ENCODE results near the gene ATAD3A. TPM values are rescaled to one million over a fixed set of nuclear protein-coding genes. Genes with fewer than 3 reads are reported as not detected.
A peak's percentile ranks its signal among the peaks of the same experiment; 100 is the strongest.
"Not testable (repeated sequence)": the region's sequence is repeated elsewhere in the genome, so short reads cannot be mapped to it uniquely, and the experiment has no call there.

The ATAD3A gene
- total RNA-seq, 1 donor from 2014 or later: 18.5 TPM

DNA sequence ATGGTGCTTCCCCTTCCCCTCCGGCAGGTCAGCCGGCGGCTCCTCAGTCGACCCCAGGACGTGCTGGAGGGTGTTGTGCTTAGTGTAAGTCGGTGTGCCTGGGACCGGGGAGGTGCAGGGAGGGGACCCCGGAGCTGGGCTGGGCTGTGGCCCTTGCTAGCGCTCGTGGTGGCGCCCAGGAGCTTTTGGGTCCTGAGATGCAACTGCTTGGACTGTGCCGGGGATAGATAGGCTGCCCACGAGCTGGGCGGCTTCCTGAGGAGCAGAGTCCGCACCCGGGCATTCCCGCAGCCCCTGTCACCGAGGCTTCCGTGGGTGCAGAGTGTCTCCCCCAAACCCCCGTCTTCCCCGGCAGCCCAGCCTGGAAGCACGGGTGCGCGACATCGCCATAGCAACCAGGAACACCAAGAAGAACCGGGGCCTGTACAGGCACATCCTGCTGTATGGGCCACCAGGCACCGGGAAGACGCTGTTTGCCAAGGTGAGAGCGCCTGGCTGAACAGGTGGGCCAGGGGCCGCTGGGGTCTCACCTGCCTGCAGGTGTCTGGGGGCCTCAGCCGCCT, 26.1 kb upstream of the ATAD3A start:
- ATAC-seq (ENCODE audit: poor library complexity); intact Hi-C loops (cut with DNase I); DNase-seq: not testable (repeated sequence)

DNA sequence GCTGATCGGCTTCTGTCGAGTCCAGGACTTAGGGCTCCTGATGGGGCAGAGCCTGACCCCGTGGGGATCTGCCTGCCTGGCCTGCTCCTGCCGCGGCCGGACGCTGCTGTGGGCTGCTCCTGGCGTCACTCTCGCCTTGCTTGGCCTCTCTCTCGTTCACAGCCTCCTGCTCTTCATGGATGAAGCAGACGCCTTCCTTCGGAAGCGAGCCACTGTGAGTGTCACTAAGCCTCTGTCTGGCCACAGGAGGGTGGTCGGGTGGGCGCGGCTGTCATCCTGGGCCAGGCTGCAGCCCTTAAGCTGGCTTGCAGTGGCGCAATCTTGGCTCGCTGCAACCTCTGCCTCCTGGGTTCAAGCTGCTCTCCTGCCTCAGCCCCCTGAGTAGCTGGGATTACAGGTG, 24.3 kb upstream of the ATAD3A start:
- ATAC-seq (ENCODE audit: poor library complexity): no peak
- intact Hi-C loops (cut with DNase I): no loop called here
- no peak for DNase-seq

DNA sequence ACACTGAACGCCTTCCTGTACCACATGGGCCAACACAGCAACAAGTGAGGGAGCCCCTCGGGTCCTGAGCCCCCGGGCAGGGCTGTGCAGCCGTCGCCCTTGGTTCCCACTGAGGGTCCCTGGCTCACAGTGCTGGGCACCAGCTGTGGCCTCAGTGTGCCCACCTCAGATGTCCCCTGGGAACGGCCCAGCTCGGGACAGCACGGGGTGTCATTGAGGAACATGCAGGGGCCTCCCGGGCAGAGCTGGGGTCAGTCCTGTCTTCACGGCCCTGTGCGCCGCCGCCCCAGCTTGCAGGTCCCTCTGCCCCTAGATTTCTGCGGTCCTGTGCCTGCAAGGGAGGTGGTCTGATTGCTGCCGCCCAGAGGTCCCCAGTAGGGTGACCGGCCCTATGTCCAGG, 22.7 kb upstream of the ATAD3A start:
- DNase-seq: no peak
- no peak for ATAC-seq (ENCODE audit: poor library complexity)
- intact Hi-C loops (cut with DNase I): no loop called here

DNA sequence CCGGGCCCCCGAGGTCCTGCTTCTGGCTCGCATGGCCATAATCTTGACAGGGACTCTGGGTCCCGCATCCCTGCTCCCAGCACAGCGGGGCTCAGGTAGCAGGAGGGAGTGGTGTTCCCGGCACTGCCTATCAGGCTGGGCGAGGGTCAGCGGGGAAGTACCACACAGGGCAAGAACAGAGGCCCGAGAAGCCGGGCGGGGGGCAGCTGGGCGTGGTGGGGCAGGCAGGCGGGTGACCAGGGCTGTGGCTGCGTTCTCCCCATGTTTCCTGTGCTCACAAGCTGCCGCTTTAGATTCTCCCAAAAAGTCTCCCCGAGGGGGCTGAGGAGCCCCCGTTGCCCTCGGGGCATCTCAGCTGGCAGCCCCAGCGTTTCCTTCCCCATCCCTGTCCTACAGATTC, 22.1 kb upstream of the ATAD3A start:
- ATAC-seq (ENCODE audit: poor library complexity) (no peak), DNase-seq (no peak)
- intact Hi-C loops (cut with DNase I): no loop called here

DNA sequence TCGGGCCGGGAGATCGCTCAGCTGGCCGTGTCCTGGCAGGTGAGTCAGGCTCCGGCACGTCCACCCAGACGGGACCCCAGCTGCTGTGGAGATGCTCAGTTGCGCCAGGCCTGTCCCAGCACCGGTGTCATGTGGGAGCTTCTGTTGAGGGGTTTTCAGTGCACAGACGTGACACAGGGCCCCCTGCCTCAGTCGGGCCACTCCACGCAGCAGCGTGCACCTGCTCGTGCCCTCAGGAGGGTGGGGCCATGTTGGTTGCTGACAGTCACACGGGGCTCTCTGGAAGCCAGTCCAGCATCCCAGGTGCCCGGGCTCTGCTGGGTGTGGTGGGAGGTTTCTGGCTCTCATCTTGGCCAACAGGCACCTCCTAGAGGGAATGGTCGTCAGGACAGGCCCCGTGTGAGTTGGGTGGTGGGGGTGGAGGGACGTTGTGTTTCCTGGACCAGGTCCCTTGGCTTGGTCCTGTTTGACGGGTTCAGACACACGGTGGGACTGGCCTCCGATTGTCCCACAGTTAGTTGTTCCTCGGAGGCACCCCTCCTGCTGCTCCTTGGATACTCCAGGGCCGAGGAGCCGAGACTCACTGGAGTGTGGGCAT, 21.2 kb upstream of the ATAD3A start:
- no peak for ATAC-seq (ENCODE audit: poor library complexity)
- intact Hi-C loops (cut with DNase I): no loop called here

DNA sequence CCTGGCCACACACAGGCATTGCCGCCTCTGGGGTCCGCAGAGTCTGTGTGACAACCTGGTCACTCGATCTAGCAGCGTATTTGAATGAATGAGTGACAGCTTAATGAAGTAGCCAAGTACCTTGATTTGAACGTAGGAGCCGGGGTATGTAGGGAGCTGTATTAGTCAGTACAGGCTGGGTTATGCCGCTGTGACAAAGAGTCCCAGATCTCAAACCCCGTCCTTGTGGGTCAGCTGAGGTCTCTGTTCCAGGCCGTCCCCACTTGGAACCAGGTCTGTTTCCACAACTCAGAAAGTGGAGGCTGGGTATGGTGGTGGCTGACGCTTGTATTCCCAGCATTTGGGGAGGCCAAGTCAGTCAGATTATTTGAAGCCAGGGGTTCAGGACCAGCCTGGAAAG, 20.4 kb upstream of the ATAD3A start:
- intact Hi-C loops (cut with DNase I): no loop called here
- ATAC-seq (ENCODE audit: poor library complexity) (no peak), DNase-seq (no peak)

More for the DNA sequence above, 21.2 kb upstream of the ATAD3A start:
- DNase-seq: no peak

DNA sequence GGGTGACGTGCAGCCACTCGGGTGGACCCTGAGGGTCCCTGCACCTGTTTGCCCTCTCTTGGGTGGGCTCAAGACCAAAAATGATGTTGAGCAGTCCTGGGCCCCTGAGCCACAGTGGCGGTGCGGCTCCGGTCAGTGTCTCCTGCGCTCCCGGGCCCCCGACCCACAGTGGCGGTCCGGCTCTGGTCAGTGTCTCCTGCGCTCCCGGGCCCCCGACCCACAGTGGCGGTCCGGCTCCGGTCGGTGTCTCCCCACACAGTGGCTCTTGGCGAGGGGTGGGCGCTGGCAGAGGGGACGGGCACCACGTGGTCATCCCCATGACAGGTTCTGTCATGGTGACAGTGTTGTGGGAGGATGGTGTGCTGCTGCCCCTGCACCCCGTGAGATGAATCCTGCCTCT, 17.7 kb upstream of the ATAD3A start:
- ATAC-seq (ENCODE audit: poor library complexity); intact Hi-C loops (cut with DNase I); DNase-seq: not testable (repeated sequence)

DNA sequence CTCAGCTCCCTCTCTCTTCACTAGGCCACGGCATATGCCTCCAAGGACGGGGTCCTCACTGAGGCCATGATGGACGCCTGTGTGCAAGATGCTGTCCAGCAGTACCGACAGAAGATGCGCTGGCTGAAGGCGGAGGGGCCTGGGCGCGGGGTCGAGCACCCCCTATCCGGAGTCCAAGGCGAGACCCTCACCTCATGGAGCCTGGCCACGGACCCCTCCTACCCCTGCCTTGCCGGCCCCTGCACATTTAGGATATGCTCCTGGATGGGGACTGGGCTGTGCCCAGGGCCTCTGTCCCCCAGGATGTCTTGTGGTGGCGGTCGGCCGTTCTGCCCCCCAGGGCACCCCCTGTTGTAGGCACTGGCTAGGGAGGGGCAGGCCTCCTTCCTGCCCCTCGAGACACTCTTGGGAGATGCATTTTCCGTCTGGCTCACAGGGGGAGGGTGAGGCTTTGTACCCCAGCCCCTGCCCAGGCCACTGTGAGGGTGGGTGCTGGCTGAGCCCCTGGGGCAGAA, 16.4 kb upstream of the ATAD3A start:
- DNase-seq; intact Hi-C loops (cut with DNase I): not testable (repeated sequence)
- peak; percentile 29 for ATAC-seq (ENCODE audit: poor library complexity)

DNA sequence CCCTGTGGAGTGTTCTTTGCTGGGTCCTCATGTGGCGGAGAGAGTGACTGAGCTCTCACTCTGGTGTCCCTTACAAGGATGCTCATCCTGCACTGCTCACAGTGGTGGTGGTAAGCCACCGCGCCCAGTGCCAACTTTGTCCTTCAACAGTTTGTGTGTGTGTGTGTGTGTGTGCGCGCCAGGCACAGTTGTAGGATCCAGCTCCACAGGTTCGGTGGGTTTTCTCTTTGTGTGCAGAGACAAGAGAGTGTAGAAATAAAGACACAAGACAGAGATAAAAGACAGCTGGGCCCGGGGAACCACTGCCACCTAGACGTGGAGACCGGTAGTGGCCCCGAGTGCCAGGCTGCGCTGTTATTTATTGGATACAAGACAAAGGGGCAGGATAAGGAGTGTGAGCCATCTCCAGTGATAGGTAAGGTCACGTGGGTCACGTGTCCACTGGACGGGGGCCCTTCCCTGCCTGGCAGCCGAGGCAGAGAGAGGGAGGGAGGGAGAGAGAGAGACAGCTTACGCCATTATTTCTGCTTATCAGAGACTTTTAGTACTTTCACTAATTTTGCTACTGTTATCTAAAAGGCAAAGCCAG, 7.1 kb upstream of the ATAD3A start:
- intact Hi-C loops (cut with DNase I): loop anchor here (10.0 kb wide), 1 partner anchor 130 kb away; the partner anchor contains the start of gene AURKAIP1

DNA sequence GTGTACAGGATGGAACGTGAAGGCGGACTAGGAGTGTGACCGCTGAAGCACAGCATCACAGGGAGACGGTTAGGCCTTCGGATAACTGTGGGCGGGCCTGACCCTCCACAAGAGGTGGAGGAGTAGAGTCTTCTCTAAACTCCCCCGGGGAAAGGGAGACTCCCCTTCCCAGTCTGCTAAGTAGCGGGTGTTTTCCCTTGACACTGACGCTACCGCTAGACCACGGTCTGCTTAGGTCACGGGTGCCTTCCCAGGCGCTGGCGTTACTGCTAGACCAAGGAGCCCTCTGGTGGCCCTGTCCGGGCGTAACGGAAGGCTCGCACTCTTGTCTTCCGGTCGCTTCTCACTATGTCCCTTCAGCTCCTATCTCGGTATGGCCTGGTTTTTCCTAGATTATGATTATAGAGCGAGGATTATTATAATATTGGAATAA, 6.6 kb upstream of the ATAD3A start:
- ATAC-seq (ENCODE audit: poor library complexity): peak; percentile 74
- intact Hi-C loops (cut with DNase I): loop anchor here (10.0 kb wide), 1 partner anchor 131 kb away; the partner anchor contains the start of gene AURKAIP1
- peak; percentile 73 for DNase-seq

More for the DNA sequence above, 7.1 kb upstream of the ATAD3A start:
- ATAC-seq (ENCODE audit: poor library complexity): peak; percentile 33
- DNase-seq: peak; percentile 82

DNA sequence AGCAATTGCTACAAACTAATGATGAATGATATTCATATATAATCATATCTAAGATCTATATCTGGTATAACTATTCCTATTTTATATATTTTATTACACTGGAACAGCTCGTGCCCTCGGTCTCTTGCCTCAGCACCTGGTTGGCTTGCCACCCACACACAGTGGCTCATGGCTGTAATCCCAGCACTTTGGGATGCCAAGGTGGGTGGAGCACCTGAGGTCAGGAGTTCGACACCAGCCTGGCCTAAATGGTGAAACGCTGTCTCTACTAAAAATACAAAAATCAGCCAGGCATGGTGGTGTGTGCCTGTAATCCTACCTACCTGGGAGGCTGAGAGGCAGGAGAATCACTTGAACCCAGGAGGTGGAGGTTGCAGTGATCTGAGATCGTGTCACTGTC, 6.2 kb upstream of the ATAD3A start:
- DNase-seq; ATAC-seq (ENCODE audit: poor library complexity): not testable (repeated sequence)
- intact Hi-C loops (cut with DNase I): loop anchor here (10.0 kb wide), 1 partner anchor 131 kb away; the partner anchor contains the start of gene AURKAIP1

DNA sequence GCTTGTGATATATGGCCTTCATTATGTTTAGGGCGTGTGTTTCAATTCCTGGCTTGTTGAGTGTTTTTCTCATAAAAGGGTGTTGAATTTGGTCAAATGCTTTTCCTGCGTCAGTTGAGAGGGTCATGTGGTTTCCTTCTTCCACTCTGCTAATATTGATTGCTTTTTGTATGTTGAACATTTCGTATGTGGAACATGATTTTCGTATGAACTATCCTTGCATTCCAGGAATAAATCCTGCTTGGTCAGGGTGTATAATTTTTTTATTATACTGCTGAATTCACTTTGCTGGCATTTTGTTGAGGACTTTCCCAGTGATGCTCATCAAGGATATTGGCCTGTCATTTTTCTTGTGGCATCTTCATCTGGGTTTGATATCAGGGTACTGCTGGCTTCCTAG, 4.7 kb upstream of the ATAD3A start:
- no peak for DNase-seq
- intact Hi-C loops (cut with DNase I): loop anchor here (10.0 kb wide), 1 partner anchor 133 kb away; the partner anchor contains the start of gene AURKAIP1
- ATAC-seq (ENCODE audit: poor library complexity): no peak

DNA sequence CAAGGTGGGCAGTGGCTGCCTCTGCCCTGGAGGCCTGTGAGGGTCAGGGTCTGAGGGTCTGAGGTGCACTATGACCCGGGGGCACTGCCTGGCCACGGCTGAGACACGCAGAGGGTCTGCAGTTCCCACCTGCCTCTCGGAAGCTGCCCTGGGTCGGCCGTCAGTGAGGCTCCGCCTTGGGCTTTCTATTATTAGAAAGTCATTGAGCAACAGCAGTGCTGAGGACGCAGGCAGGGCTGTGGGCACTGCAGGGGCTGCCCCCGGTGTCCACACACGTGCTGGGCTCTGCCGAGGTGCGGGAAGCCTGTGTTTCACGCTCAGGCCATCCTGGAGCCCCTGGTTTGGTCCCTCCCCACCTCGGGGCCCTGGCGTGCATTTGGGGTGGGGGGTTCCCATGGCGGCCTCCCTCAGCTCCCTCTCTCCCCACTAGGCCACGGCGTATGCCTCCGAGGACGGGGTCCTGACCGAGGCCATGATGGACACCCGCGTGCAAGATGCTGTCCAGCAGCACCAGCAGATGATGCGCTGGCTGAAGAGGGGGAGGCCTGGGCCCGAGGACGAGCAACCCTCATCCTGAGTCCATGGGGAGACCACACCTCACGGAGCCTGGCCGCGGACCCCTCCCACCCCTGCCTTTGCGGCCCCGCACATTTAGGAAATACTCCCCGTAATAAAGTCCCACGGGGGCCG, 3.0 kb upstream of the ATAD3A start:
- intact Hi-C loops (cut with DNase I): loop anchor here (10.0 kb wide), 1 partner anchor 134 kb away; the partner anchor contains the start of gene AURKAIP1
- not testable (repeated sequence) for DNase-seq
- ATAC-seq (ENCODE audit: poor library complexity): peak; percentile 42

DNA sequence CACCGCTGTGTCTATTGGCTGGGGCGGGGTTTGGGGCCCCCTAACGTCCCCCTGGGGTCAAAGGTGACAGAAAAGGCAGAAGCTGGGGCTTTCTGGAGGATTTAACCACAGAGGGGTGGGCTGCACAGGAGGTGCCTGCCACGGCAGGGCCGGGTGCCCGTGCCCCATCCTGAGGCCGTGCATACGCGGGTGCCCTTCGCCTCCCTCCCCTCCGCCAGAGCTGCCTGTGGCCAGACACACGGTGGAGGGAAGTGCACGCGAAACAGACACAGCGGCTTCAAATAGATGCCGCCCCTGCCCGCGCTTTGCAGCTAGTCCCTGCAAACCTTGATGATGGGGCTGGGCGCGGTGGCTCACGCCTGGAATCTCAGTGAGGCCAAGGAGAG, 2.5 kb upstream of the ATAD3A start:
- ATAC-seq (ENCODE audit: poor library complexity); DNase-seq: not testable (repeated sequence)
- intact Hi-C loops (cut with DNase I): loop anchor here (10.0 kb wide), 1 partner anchor 135 kb away; the partner anchor contains the start of gene AURKAIP1

DNA sequence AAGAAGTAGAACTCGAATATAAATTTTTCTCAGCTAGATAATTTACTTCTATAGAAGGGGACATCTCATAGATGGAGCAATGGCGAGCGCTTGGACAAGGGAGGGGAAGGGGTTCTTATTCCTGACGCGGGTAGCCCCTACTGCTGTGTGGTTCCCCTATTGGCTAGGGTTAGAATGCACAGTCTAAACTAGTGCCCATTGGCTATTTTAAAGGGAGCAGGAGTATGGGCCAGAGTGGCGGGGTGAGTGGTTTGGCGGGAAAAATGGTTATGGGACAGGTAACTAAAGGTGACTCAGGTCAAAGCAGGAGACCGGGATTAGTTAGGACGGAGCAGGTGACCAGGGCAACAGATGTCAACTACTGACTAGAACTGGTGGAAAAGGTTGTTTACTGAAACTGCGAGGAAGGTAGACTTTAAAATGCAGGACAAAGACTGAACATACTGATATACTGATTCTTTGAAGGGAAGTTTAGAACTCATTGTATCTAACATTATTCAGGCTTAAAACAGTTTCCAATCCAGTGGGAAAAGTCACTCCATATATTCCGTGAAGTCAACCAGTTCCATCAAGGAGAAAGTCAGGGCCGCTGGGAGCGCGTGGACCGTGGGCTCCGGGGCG, 940 bp upstream of the ATAD3A start:
- DNase-seq (no peak), ATAC-seq (ENCODE audit: poor library complexity) (no peak)
- intact Hi-C loops (cut with DNase I): no loop called here

DNA sequence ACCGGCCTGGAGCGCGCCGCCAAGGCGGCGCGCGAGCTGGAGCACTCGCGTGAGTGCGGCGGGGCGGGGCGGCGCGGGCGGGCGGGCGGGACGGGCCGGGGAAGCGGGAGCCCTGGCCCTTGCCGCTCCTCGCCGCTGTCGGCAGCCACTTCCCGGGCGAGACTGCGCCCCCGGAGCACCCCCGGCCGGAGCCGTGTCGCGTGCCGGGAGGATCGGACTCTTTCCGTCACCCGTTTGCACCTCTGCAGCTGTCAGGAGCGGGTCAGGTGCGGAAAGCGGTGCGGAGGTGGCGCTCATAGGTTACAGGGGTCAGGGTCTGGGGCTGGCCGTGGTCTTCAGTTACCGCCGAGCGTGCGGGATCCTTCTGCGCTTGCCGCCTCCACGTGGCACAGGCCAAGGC, 463 bp downstream of the ATAD3A start:
- ATAC-seq (ENCODE audit: poor library complexity); intact Hi-C loops (cut with DNase I); DNase-seq: not testable (repeated sequence)

DNA sequence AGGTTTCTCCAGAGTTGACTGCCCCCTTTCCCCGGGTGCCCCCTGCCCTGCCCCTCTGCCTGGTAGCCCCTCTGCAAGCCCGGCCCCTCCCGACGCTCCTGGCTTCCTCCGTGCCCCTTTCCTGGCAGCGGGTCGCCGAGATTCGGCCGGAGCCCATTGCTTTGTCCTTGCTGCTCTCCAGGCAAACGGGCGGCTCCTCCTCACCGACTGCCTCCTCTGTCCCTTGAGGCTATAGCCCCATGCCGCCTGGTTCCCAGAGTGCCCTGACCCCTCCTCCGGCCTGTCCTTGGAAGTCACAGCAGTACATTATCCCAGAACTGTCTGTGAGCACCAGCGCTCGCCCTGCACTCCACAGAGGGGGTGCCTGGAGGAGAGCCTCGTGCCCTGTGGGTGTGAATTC, 1.7 kb downstream of the ATAD3A start:
- intact Hi-C loops (cut with DNase I); DNase-seq; ATAC-seq (ENCODE audit: poor library complexity): not testable (repeated sequence)

DNA sequence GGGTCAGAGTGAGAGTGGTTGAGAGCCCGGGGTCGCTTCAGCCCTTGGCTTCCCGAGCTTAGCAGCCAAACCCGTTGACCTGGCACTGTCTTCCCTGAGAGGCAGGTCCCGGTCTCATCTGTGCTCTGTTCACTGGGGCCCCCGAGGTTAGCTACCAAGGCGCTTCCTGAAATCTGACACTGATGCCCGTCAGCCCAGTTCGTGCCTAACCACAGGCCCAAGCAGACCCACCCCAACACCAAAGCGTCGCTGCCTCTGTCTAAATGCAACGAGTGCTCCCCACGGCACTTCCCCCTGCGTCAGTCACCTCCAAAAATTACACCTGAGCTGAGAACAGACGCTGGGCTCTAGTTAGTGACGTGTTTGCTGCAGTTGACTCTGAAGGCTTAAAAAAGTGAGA, 2.4 kb downstream of the ATAD3A start:
- ATAC-seq (ENCODE audit: poor library complexity); DNase-seq; intact Hi-C loops (cut with DNase I): not testable (repeated sequence)

Data from Right ventricle myocardium superior (tissue), 1 donor.